ENCODE data around the gene POC1A.

Gene POC1A

DNA sequence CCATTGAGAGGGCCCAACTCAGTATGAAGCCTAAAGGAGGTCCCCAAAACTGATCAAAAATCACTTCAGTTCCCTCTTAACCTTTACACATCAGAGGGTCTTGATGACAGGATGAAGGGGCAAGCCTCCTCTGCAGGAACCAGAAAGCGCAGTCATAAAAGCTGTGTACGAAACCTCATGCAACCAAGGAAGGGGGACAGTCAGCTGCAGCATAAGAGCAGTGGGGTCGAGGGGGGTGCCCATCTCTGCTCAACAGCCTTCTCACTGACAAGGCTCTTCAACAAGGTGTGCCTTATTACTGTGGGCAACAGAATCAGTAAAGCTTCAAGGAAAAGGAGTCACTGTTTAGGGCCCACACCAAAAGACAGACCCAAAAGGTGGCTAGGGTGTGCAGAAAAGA, 3.9 kb downstream of the POC1A start:
- no peak for DNase-seq

DNA sequence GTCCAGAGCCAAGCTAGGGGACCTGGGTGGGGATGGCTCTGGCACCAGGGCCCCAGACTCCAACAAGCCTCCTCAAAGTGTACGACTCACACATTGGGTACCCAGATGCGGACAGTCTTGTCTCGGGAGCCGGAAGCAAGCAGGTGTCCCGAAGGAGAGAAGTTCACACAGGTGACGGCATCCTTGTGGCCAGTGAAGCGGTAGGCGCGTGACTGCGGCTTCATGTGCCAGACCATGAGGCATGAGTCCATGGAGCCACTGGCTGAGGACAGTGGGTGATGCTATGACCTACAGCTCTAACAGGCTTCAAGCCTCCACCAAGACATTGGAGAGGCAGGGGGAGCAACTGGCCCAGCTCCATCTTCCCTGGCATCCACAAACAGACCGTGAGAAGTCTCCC, 4.5 kb downstream of the POC1A start:
- no peak for DNase-seq

DNA sequence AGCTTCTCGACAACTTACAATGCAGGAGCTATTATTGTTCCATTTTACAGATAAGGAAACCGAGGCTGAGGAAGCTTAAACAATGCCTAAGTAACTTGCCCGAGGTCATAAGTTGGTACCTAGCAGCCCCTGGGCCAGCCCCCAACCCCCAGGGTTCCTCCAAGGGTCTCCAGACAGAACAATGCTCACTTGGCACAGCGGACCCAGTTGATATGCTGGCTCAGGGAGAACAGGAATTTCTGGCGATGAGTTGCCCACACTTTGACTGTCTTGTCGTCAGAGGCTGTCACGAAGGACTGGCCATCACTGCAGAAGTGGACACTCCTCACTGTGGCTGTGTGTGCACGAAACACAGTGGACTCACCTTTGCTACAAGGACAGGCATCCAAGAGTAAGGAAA, 5.2 kb downstream of the POC1A start:
- DNase-seq = no peak

DNA sequence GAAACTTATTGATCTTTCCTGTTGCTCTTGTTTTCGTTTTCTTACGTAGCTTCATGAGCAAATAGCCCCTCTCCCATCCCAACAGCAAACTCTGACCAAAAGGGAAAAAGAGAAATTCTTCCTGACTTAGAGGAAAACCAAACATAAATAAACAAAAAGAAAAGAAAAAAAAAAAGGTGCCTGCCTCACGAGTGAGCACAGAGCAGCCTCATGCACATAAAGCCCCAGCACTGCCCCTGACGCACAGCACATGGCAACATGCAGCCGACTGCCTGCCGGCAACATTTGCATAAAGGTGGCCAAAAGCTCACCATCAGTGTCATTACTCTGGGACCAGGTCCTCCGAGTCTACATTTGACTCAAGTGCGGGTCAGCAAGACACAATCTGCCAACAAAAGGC, 6.4 kb downstream of the POC1A start:
- DNase-seq = no peak

DNA sequence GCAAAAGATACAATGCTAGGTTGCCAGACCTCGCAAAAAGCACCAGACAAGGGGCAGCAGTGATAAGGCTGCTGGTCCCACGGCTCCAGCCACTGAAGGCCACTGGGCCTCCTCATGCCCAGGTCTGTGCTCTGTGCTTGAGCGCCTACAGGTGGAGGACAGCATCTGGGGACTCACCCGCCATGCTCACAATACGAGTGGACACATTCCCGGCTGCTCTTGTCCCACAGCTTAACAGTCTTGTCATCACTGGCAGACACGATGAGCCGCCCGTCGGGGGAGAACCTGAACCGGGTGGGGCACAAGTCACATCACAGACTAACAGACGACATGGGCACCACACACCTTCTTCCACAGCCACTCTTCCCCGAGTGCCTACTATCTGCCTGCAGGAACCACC, 7.4 kb downstream of the POC1A start:
- DNase-seq = no peak

DNA sequence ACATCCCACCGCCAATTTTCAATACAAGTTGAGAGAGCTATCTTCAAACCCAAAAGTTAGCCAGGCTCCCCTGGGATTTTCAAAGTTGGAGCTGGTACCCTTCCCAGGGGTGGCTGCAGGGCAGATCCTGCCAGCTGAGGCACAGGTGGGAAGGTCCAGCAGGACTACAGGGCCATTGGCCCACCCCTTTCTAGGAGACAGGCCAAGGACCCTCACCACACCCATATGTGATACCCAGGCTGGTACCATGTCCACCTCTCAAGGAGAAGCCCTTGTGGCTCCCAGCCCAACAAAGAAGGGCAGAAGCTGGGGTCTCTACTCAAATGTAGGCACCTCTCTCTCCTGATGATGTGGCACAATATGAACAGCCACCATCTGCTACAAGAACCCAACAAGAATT, 8.0 kb downstream of the POC1A start:
- no peak for DNase-seq

DNA sequence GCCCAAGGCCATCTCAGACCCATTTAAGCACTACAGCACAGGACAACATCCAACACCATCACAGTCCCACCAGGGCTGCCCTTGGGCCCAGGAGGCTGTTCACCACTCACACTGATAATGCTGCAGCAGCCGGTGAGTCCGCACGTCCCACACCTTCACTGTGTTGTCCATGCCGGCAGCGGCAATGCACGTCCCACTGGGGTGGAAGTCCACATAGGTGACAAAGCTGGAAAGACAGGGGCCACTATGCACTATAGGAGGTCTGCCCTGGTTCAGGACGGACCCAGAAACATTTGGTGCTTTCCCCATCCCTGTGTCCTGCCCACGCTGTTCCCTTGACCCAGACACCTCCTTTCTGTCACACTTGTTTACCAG, 8.5 kb downstream of the POC1A start:
- no peak for DNase-seq

DNA sequence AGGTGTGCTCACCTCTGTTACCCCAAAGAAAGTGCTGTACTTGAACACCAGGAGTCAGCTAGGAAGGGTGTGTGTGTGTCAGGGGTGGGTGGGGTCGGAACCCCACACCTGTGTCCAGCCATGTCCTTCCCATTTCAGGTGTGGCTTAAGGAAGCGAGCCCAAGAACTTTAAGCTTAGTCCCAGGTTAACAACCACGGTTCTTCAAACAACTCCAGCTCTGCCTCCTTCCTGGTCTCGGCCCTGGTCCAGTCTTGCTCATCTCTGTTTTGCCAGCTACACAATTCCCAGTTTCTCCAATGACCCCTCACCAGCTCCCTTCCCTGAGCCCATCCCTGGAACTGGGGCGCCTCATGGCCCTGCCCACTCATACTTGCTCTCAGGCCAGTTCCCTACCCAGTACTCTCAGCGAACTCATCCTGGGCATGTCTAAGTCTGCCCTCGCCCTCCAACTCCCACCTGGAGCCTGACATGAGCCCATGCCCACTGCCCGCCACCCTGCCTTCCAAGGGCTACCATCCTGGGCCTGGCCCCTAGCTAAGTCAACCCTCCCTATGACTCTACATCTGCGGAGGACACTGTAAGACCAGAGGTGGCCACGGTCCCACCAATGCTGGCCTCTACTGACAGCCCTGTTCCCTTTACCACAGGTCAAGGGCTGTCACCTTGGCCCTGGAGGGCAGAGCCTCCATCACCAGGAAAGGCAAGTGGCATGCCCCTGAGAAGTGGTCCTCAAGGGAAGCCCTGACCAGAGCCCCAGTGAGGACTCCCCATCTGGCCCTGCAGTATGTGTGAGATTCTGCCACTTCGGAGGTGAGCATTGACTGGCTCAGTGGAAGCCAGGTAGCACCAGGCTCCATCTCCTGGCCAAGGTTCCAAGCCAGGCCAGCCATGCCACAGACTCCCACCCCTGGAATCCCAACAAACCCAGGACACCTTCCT, 9.2 kb downstream of the POC1A start:
- no peak for DNase-seq

DNA sequence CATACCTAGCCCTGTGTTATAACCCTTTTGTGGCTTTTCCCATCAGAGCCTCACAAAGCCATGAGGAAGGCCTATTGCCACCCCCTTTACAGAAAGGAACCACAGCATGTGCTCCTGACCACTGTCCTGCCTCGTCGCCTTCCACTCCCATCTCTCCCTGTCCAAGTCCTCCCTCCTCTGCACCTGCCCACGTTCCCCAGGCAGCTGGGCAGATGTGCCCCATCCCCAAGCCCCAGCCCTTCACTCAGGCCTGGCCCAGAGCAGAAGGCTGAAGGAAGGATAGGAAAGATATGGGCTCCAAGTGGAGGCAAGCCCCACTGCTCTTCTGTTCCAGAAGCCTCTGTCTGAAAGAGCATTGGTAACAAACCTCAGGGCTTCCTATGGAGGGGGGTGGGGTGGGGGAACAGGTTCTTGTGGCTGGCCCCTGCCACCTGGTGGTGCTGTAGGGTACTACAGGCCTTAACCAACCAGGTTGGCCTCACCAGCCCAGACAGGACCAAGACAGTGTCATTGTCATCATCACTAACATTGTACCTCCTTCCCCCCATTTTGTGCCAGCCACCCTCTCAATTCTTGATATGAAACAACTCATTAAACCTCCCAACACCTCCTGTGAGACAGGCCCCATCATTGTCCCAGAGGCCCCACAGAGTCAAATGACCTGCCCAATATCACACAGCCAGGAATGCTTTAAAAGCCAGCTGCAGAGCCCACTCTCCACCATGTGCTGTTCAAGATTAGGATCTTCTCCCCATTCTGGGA, 10.0 kb downstream of the POC1A start:
- peak; percentile 85 for DNase-seq

DNA sequence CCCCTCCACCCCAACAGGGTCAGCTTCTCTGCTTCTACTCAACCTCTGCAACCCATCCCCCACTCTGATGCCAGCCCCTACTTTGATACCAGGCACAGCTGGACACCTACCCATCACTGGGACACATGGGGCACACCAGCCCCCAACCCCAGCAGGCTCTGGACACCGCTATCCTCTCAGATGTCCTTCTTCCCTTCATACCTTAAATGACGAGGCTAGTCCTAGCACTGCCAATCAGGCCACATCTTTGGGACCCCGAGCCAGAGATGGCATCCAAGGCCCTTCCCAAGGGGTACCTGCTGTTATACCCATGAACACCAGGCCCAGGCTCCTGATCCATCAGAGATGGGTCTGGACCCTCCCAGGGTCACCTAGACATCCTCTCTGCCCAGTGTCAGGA, 10.6 kb downstream of the POC1A start:
- DNase-seq = no peak

DNA sequence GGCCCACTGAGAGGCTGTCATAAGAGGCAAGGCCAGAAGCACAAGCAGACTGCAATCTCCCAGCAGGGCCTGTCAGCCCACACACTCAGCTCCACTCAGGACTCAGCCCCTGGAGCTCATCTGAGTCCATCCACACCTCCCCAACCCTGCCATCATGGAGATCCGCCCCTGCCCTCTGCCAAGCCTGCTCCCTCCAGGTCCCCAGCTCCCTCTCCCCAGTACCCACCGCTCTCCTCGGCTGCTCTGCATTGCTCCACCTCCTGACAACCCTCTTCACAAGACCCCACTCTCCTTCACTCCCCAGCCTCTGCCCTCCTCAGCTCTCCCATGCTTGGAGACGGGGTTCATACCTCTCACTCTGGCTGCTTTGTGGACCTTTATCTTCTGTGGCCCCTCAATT, 11.1 kb downstream of the POC1A start:
- no peak for DNase-seq

DNA sequence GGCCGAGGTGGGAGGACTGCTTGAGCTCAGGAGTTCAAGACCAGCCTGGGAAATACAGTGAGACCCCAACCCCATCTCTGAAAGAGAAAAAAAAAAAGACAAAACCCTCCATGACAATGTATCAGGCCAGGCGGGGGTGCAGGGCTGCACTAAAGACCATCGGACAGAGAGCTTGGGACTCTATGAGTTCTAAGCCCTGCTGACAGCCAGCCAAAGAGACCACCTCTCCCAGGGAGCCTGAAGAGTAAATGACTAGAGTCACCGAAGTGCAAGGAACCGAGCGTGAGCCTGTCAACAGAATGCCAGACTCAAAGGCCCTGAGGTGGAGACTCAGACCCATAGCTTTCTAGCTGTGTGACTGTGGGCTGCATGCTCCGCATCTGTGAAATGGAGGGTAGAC, 12.5 kb downstream of the POC1A start:
- no peak for DNase-seq

DNA sequence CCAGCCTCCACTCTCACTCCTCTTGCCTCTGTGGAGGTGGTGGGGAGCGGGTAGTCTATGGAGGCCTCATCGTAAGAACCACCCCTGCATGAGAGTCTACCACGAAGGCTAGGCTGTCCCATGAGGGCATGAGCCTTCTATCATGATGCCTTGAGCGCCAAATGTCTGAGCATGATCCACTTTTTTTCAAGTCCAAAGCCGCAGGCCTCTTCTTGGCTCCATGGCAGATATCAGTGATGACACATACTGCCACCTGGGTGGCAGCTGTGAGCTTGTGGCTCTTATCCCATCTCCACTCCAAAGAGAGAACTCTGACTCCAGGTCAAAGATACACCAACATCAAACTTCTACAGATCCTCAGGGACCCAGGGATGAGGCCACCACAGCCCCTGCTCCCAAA, 13.5 kb downstream of the POC1A start:
- no peak for DNase-seq

DNA sequence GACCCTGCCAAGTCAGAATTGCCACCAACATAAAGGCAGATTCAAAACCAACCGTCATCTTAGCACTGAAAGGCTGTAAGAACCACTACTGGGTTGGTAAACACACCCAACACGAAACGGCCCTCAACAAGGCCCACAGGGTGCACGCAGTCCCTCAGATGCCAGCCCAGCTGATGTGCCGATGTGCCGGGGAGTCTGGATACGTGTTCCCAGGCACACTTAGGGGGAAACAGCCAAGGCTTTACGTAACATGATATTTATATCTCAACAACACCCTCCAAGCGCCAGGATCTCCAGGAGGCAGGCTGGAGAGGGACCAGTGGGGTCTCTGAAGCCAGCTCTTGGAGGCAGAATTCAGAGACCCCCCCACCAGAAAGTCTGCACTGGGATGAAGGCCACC, 14.2 kb downstream of the POC1A start:
- no peak for DNase-seq

DNA sequence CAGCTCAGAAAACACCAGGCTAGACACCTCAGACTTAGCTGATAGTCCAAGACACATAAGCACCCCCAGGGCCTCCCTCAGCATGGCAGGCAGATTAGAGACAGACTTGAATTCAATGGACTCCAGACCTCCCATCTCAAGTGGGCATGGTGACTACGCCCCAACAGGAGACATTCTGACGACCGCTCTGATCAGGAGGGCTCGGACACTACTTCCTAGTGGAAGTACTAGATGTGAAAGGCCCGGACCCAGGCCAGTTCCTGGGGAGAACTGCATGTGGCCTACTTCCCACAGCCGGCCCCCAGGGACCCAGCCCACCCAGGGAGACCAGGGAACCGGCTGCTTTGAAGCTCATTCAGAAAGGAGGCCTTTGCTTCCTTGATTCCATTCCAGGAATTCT, 16.9 kb downstream of the POC1A start:
- DNase-seq = no peak

DNA sequence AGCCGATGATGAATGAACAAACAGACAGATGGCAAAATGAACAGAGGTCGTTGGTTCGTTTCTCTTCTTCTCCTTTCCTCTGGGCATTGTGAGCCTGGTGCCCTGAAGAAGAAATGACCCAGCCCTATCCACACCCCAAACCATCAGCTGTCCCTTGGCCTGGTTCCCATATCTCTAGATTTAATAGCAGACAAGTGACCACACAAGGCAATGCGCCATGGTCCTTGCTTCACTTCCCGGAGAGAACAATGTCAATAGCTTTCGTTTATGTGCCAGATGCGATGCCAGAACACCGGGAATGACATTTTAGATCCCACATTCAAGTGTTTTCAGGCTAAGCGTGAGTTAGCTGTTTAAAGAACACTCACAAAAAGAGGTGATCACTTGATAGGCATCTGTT, 17.7 kb downstream of the POC1A start:
- no peak for DNase-seq

DNA sequence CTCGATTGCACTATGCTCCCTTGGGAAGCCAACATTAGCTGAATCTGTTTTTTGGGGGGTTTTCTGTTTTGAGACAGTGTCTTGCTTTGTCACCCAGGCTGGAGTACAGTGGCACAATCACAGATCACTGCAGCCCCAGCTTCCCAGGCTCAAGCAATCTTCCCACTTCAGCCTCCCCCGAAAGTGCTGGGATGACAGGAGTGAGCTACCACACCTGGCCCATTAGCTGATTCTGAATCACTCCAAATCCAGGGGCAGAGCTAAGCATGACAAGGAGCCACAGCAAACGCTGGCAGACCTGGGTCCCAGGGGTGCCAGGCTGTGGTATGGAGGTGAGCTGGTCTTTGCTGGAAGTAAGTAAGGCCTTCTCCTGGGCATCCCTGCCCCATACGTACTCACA, 18.9 kb downstream of the POC1A start:
- no peak for DNase-seq

DNA sequence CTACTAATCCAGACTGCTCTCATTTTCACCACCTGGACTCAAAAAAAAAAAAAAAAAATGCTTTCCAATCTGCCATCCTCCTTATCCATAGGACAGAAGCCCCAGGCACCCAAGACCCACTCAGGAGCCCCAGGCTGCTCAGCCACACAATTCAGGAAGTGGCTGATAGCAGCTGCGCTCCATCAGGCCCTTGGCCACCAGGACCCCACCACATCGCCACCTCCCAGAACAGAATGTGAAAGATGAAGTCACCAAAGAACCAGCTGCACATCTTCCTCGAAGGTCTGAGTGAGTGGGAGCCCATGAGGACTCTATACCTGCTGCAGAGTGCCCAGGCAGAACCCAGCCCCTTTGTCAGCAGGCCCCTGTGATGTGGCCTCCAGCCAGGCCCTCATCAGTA, 19.5 kb downstream of the POC1A start:
- no peak for DNase-seq

DNA sequence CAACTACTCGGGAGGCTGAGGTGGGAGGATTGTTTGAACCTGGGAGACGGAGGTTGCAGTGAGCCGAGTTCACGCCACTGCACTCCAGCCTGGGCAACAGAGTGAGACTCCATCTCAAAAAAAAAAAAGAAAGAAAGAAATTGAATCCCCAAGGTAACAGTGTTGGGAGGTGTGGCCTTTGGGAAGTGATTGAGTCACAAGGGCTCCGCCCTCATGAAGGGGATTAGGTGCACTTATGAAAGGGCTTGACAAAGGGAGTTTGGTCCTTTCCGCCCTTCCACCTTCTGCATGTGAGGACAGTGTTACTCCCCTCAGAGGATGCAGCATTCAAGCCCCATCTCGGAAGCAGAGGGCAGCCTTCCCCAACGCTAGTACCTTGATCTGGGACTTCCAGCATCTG, 21.3 kb downstream of the POC1A start:
- no peak for DNase-seq

DNA sequence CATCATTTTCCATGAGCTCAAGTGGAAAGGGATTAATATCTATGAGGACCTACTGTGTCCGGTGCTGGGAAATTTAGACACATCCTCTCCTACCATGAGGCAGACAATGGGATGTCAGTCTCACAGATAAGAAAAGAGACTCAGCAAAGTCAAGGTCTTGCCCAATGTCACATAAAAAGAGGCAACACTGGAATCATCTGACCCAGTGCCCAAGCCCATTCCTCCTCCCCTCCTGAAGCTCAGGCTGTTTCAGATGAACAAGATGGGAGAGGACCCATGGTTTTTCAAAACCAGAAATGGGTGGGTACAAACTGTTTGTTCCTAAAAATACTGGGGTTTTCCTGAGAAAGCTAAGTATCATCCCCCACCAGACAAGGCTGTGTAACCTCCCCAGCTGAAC, 22.2 kb downstream of the POC1A start:
- no peak for DNase-seq

DNA sequence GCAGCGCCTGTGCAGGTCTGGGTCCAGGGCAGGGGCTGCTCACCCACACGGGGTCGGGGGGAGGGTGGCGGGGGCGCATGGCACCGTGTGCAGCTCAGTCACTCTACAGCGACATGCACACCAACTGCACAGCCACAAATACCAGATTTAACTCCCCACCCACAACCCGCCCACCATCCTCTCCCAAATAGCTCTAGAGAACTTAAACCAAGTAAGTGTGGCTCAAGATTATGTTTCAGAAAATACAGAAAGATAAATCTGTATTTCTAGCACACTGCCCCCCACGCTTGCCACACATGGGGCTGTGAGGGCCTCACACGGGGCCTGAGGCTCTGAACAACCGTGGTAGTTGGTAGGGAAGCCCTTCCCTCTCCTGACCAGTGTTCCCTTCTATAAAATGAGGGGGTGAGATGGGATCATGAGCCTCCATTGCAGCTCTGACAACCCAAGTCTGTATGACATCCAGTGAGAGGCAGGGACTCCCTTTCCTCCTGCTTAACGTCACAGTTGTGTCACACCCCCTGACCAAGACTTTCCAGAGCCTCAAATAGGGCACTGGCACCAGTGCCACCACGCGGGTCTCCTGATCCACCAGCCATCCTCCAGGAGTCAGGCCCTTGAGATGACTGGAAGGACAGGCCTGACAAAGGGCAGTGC, 23.1 kb downstream of the POC1A start:
- no peak for DNase-seq

DNA sequence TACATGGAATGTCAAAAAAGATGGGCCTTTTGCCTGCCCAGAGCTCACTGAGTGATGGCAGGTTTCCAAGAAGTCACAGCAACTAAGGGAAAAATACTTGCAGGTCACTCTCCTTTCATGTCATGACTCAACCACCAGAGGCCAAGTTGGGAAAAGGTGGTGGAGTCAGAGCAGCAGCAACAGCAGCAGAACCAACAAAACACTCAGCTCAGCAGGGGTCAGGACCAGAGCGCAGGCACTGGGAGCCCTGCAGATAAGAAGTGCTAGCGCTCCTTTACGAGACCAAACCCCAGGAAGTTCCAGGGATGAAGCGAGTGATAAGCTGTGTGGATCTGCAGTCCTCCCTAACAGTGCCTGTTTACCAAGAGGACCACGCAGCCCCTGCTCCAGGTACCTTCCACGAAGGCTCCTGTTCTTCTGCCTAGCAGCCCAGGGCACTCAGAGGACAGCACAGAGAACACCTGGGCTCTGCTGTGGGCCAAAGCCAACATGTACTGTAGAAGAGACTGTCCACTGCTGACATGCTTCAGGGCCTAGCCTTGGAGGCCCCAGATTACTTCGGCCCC, 26.0 kb downstream of the POC1A start:
- DNase-seq = no peak

DNA sequence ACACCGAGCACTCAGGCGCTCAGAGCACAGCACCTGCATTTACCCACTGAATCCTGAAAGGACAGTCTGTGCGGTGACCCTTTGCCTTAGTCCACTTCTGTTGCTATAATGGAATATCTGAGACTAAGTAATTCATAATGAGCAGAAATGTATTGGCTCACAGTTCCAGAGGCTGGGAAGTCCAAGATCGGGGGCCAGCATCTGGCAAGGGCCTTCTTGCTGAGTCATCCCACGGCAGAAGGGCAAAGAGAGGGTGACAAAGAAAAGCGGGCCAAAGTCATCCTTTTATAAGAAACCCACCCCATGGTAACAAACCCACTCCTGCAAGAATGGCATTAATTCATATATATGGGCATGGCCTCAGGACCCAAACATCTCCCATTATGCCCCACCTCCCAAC, 27.7 kb downstream of the POC1A start:
- DNase-seq = no peak

DNA sequence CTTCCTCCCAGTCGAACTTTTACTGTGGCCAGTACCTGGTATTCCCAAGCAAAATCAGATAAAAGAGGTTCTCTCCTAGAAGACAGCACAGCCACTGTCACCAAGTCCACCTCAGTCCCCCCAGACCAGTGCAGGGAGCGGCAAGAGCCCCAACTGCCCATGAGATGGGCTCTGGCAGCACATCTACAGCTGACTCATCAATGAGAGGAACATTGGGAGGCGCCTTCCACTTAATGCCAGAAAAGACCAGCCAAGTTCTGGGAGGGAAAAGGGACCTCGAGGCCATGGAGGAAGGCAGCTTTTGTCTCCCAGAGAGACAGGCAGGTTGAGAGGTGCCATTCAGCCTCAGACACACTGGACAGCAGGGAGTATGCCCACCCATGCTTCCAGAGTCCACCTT, 28.2 kb downstream of the POC1A start:
- DNase-seq = no peak

Measured in CD4-positive, alpha-beta T cell treated with Interleukin-4 for 4 hours (primary cell).